ENCODE measurements around the gene HMGCS1.

- TF ChIP-seq, protein P1, sequence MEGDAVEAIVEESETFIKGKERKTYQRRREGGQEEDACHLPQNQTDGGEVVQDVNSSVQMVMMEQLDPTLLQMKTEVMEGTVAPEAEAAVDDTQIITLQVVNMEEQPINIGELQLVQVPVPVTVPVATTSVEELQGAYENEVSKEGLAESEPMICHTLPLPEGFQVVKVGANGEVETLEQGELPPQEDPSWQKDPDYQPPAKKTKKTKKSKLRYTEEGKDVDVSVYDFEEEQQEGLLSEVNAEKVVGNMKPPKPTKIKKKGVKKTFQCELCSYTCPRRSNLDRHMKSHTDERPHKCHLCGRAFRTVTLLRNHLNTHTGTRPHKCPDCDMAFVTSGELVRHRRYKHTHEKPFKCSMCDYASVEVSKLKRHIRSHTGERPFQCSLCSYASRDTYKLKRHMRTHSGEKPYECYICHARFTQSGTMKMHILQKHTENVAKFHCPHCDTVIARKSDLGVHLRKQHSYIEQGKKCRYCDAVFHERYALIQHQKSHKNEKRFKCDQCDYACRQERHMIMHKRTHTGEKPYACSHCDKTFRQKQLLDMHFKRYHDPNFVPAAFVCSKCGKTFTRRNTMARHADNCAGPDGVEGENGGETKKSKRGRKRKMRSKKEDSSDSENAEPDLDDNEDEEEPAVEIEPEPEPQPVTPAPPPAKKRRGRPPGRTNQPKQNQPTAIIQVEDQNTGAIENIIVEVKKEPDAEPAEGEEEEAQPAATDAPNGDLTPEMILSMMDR (conservative IDR thresholded peaks at IDR 0.05 in 1 of 2, IDR thresholded peaks at IDR 0.05 in 1 of 2; ENCODE audit: extremely low read depth in 1 of 2, insufficient read depth in 1 of 2, low read depth in 1 of 2, low read length in 2 of 2): no peak
- no peak for TF ChIP-seq EZH2 (IDR thresholded peaks at IDR 0.05; ENCODE audit: borderline replicate concordance, low read length)
Observed at GRCh38 chr5:43348861-43349363, 35.7 kb upstream of the HMGCS1 start.
